Urinary bladder (tissue), 2 donors: ENCODE measurements around the gene CRYAA. TPM values are rescaled to one million over a fixed set of nuclear protein-coding genes. Genes with fewer than 3 reads are reported as not detected.

Experiments used
- polyA plus RNA-seq: library from polyadenylated mRNA; stranded (reverse); fragments of 200-250 nt; gene quantifications from one replicate; pipeline ENCODE4 v1.2.3, GENCODE V29; 2013
- total RNA-seq: library from RNA; depleted of rRNA; stranded (reverse); fragments of >200 nt; gene quantifications from one replicate; pipeline ENCODE4 v1.2.3, GENCODE V29; 2014
- donor health status: healthy.

Gene CRYAA
- total and polyA plus RNA-seq, 2 donors, result not detected

Other genes starting within 250 kb of the CRYAA start
- gene ERVH48-1, start 243.4 kb upstream of the CRYAA start, total RNA-seq, result not detected
- not detected for gene ERVH48-1, start 243.4 kb upstream of the CRYAA start, polyA plus RNA-seq
- 19.2 TPM for gene PKNOX1, start 194.4 kb upstream of the CRYAA start, total RNA-seq
- gene PKNOX1, start 194.4 kb upstream of the CRYAA start, polyA plus RNA-seq, result 16.0 TPM
- gene CBS, start 93.2 kb upstream of the CRYAA start, total RNA-seq, result 9.2 TPM
- gene CBS, start 93.2 kb upstream of the CRYAA start, polyA plus RNA-seq, result 18.5 TPM
- gene U2AF1, start 61.4 kb upstream of the CRYAA start, total RNA-seq, result 46.9 TPM
- 48.2 TPM for gene U2AF1, start 61.4 kb upstream of the CRYAA start, polyA plus RNA-seq